Endothelial cell of umbilical vein (primary cell): ENCODE data around the gene MRPL58. TPM values are rescaled to one million over a fixed set of nuclear protein-coding genes. Genes with fewer than 3 reads are reported as not detected.

ENCODE experiments used
- BruUV-seq: library from RNA; stranded (reverse); fragments of 400-500 nt; replicated peaks from 2 replicates; lab custom pipeline; 2021; lab: Mats Ljungman, UMichigan
- CTCF ChIA-PET: fragments of 300-600, 350-600 bp; sonication (Branson Sonifier 250); formaldehyde crosslinking; loops from one replicate; lab custom pipeline; 2021; ENCODE audit warnings: antibody characterized with exemption, inconsistent platforms; lab: Charles Lee
- POLR2A ChIA-PET: fragments of 300-600, 350-600 bp; sonication (Branson Sonifier 250); formaldehyde crosslinking; loops from one replicate; lab custom pipeline; 2021; ENCODE audit warnings: antibody characterized with exemption, inconsistent platforms; lab: Charles Lee
- DNase-seq: peaks from one replicate; pipeline ENCODE4 v3.0.0-alpha.2; 2011; ENCODE audit warnings: low read depth, low spot score
- FAIRE-seq: peaks from 2 replicates; lab custom pipeline; 2011; peaks lifted over from hg19 to GRCh38; lab: Jason Lieb, UNC
- H2AFZ ChIP-seq: 2 replicates; pipeline ENCODE4 v1.6.0; 2012; ENCODE audit warnings: low read depth, low read length, control low read depth, inconsistent platforms
- H3K27ac ChIP-seq: 2 replicates; pipeline ENCODE4 v1.5.1; 2011; ENCODE audit warnings: low read depth, mild to moderate bottlenecking, control low read depth, low read length, moderate library complexity; ENCODE audit not compliant: insufficient read depth
- H3K27me3 ChIP-seq, 2 experiments: 2 replicates each; pipeline versions ENCODE4 v1.6.0 to v1.6.1; 2011; ENCODE audit warnings: low read length in 2 of 2, mixed read lengths in 1 of 2; ENCODE audit not compliant: control insufficient read depth in 2 of 2, insufficient read depth in 2 of 2
- H3K36me3 ChIP-seq, 2 experiments: 2 replicates in 1 of 2; 3 replicates in 1 of 2; pipeline ENCODE4 v1.5.1; 2011; ENCODE audit warnings: low read length in 2 of 2, mild to moderate bottlenecking in 1 of 2, moderate library complexity in 1 of 2; ENCODE audit not compliant: control insufficient read depth in 2 of 2, insufficient read depth in 2 of 2; ENCODE audit errors: extremely low read depth in 1 of 2
- H3K4me1 ChIP-seq: 3 replicates; pipeline ENCODE4 v1.5.1; 2011; ENCODE audit warnings: mild to moderate bottlenecking, low read length; ENCODE audit not compliant: control insufficient read depth, insufficient read depth; ENCODE audit errors: extremely low read depth
- H3K4me2 ChIP-seq: 2 replicates; pipeline ENCODE4 v1.6.1; 2011; ENCODE audit warnings: low read length, control low read depth, mixed read lengths; ENCODE audit not compliant: insufficient read depth
- H3K4me3 ChIP-seq, 3 experiments: fragments of 200-600 bp in 1 of 3; sonication (generic), shearing (Covaris generic) in 1 of 3; replicated peaks in 1 of 3; 2 replicates each; pipeline ENCODE4 v1.5.1; 2011 to 2016; ENCODE audit warnings: control low read depth in 3 of 3, low read length in 3 of 3, mild to moderate bottlenecking in 2 of 3, inconsistent platforms in 1 of 3, low read depth in 1 of 3, moderate library complexity in 1 of 3; ENCODE audit not compliant: insufficient read depth in 1 of 3
- H3K79me2 ChIP-seq: 2 replicates; pipeline ENCODE4 v1.6.0; 2012; ENCODE audit warnings: low read length, inconsistent platforms; ENCODE audit not compliant: control insufficient read depth, insufficient read depth
- H3K9ac ChIP-seq: replicated peaks from 2 replicates; pipeline ENCODE3; 2011; ENCODE audit warnings: low read length, control low read depth; ENCODE audit not compliant: insufficient read depth; ENCODE audit errors: extremely low read depth
- H3K9me1 ChIP-seq: replicated peaks from 3 replicates; pipeline ENCODE4 v1.6.0; 2011; ENCODE audit warnings: mild to moderate bottlenecking, low read length; ENCODE audit not compliant: control insufficient read depth, insufficient read depth; ENCODE audit errors: extremely low read depth
- H3K9me3 ChIP-seq: replicated peaks from 2 replicates; pipeline ENCODE4 v1.5.1; 2012; ENCODE audit warnings: low read length, inconsistent platforms; ENCODE audit not compliant: control insufficient read depth, insufficient read depth
- H4K20me1 ChIP-seq: replicated peaks from 2 replicates; pipeline ENCODE3; 2011; ENCODE audit warnings: mild to moderate bottlenecking, low read length; ENCODE audit not compliant: control insufficient read depth, insufficient read depth; ENCODE audit errors: extremely low read depth
- EZH2 ChIP-seq: IDR thresholded peaks from 2 replicates; pipeline ENCODE4 v1.6.1; 2012; ENCODE audit warnings: borderline replicate concordance, low read depth, mild to moderate bottlenecking, moderate library complexity, low read length, inconsistent platforms; ENCODE audit not compliant: severe bottlenecking
- FOS ChIP-seq: IDR thresholded peaks from 2 replicates; pipeline ENCODE4 v1.6.1; 2011; ENCODE audit warnings: mild to moderate bottlenecking, low read length, moderate library complexity, borderline replicate concordance; ENCODE audit not compliant: insufficient read depth
- GATA2 ChIP-seq: IDR thresholded peaks from 2 replicates; pipeline ENCODE4 v1.7.0; 2011; ENCODE audit warnings: low read depth, mild to moderate bottlenecking, moderate library complexity, mixed read lengths, low read length; ENCODE audit not compliant: insufficient read length, insufficient read depth
- JUN ChIP-seq: IDR thresholded peaks from 2 replicates; pipeline ENCODE4 v1.6.1; 2011; ENCODE audit warnings: borderline replicate concordance, low read depth; ENCODE audit not compliant: insufficient read length, insufficient read depth
- MYC ChIP-seq: IDR thresholded peaks from one replicate; pipeline ENCODE4 v1.6.1; 2011; ENCODE audit warnings: mild to moderate bottlenecking, low read depth, low read length
- POLR2A ChIP-seq: IDR thresholded peaks from 2 replicates; pipeline ENCODE4 v1.6.1; 2012; ENCODE audit warnings: low read depth, mild to moderate bottlenecking, control low read depth, low read length
- POLR2AphosphoS5 ChIP-seq: IDR thresholded peaks from 2 replicates; pipeline ENCODE4 v1.6.1; 2012; ENCODE audit warnings: low read depth, mild to moderate bottlenecking, control low read depth, low read length, moderate library complexity; ENCODE audit not compliant: insufficient read depth
- dilution Hi-C: fragments of 300-500 bp; cut with MboI; formaldehyde crosslinking; loops from one replicate; pipeline ENCODE4 v1.15.0; 2019; ENCODE audit warnings: low sequenced_read_pairs; ENCODE audit not compliant: extremely low pct_ligation_motif_present
- intact Hi-C: fragments of 100-400 bp; cut with micrococcal nuclease; formaldehyde crosslinking; loops from one replicate; pipeline ENCODE4 v1.10.0; 2022
- polyA plus RNA-seq, 4 experiments: library from polyadenylated mRNA; depleted of rRNA in 3 of 4; stranded (reverse) in 3 of 4; unstranded in 1 of 4; fragments of >200 nt; gene quantifications; 2 replicates each; pipeline versions ENCODE4 v1.2.1 to v1.2.3, GENCODE V29; 2011 to 2012; ENCODE audit warnings: missing spikeins in 1 of 4
- total RNA-seq: library from RNA; stranded (reverse); gene quantifications from 2 replicates; pipeline ENCODE4 v1.2.3, GENCODE V29; 2021
- TF ChIP-seq, protein P1 (sequence below), 2 donors: IDR thresholded peaks; 1 replicate in 1 of 2; 2 replicates in 1 of 2; pipeline ENCODE4 v1.5.1; 2011; ENCODE audit warnings: low read length in 2 of 2, mild to moderate bottlenecking in 2 of 2, moderate library complexity in 2 of 2, control low read depth in 1 of 2, inconsistent platforms in 1 of 2, low read depth in 1 of 2; ENCODE audit not compliant: insufficient read depth in 1 of 2; ENCODE audit errors: extremely low read depth in 1 of 2
- TF ChIP-seq, protein P2 (sequence below): IDR thresholded peaks from 2 replicates; pipeline ENCODE4 v1.6.1; 2011; ENCODE audit not compliant: insufficient read depth, insufficient read length

MRPL58 gene
- total and polyA plus RNA-seq, 2 donors (not counting 3 experiments of a cell fraction or from before 2014, with no cell fraction given) = 38.0 to 43.7 TPM

DNA sequence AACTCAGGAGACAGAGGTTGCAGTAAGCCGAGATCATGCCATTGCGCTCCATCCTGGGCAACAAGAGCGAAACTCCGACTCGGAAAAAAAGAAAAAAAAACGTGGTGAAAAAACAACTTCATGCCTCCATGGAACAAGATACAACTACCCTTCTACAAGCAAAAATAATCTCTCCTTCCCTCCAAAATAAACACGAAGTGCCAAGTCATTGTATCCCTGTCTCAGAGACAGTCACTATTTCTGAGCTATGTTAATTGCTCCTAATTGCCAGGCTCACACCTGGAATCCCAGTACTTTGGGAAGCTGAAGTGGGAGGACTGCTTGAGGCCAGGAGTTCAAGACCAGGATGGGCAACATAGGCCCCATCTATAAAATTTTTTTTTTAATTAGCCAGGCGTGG, 56.3 kb downstream of the MRPL58 start:
- intact Hi-C loops (no loop called here), dilution Hi-C loops (no loop called here)
- Histone ChIP-seq H3K4me2 (no peak overlapping the region), H3K36me3 (peaks cover 4 to 8% of the 10 kb centered on the region in 2 experiments), H3K9me1 (no peaks in the 10 kb centered on the region), H3K27me3 (no peaks in the 10 kb centered on the region), H3K9ac (no peak overlapping the region), H3K27ac (no peak overlapping the region), H3K4me3 (no peak overlapping the region), H3K9me3 (no peaks in the 10 kb centered on the region), H3K4me1 (peaks cover 6% of the 10 kb centered on the region), H2AFZ (no peak overlapping the region), H4K20me1 (no peaks in the 10 kb centered on the region), H3K79me2 (no peaks in the 10 kb centered on the region)
- no TSS peak for BruUV-seq
- POLR2A ChIA-PET = no interaction called here
- TF ChIP-seq MYC (no peak), POLR2A (no peak), EZH2 (no peak), JUN (no peak), GATA2 (no peak), FOS (no peak), POLR2AphosphoS5 (no peak)
- TF ChIP-seq, protein P1, sequence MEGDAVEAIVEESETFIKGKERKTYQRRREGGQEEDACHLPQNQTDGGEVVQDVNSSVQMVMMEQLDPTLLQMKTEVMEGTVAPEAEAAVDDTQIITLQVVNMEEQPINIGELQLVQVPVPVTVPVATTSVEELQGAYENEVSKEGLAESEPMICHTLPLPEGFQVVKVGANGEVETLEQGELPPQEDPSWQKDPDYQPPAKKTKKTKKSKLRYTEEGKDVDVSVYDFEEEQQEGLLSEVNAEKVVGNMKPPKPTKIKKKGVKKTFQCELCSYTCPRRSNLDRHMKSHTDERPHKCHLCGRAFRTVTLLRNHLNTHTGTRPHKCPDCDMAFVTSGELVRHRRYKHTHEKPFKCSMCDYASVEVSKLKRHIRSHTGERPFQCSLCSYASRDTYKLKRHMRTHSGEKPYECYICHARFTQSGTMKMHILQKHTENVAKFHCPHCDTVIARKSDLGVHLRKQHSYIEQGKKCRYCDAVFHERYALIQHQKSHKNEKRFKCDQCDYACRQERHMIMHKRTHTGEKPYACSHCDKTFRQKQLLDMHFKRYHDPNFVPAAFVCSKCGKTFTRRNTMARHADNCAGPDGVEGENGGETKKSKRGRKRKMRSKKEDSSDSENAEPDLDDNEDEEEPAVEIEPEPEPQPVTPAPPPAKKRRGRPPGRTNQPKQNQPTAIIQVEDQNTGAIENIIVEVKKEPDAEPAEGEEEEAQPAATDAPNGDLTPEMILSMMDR (IDR thresholded peaks at IDR 0.05; ENCODE audit: extremely low read depth in 1 of 2, insufficient read depth in 1 of 2, low read depth in 1 of 2, low read length in 2 of 2) = no peak
- TF ChIP-seq, protein P2, sequence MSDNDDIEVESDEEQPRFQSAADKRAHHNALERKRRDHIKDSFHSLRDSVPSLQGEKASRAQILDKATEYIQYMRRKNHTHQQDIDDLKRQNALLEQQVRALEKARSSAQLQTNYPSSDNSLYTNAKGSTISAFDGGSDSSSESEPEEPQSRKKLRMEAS = no peak
- no peak for DNase-seq
- CTCF ChIA-PET = interaction anchor here (1.3 to 3.9 kb wide), 13 partner anchors 9 to 202 kb away, joined by 4 to 74 read pairs (median 10); partner anchors contain the start of genes ARMC7, MIF4GD and SLC16A5
- no peak for FAIRE-seq
